ENCODE results near the gene TMPRSS13. TPM values are rescaled to one million over a fixed set of nuclear protein-coding genes. Genes with fewer than 3 reads are reported as not detected.
"Not testable (repeated sequence)": the region's sequence is repeated elsewhere in the genome, so short reads cannot be mapped to it uniquely, and the experiment has no call there.

The TMPRSS13 gene
- polyA plus RNA-seq, 5 donors = 7.9 to 11.7 (median 9.4) TPM

DNA sequence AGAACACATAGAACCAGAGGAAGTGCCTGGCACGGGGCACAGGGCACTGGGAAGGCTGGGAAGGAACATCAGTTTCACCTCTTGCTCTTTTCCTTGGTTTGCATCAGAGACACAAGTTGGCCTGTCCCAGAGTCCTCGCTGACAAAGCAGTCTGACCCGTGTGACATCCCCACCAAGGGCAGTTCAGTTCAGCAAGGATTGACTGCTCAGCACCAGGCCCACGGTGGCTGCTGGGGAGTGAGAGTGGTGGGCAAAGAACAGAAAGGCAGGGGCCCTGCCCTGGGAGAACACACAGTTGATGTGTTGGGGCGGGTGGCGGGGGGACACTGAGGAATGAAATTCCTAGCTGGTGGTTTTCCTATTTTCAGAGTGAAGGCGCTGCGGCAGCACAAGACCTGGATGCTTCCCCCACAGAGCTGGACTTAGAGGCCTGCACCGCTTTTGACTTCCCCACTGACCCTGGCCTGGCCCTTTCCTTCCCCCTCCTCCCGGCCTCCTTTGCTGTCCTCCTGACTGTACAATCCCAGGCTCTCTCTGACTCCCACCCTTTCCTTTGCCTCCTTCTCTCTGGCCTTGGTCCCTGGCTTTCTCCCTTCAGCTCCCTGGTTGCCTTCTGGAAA lies 2.2 kb upstream of the TMPRSS13 start:
- no peak for DNase-seq

DNA sequence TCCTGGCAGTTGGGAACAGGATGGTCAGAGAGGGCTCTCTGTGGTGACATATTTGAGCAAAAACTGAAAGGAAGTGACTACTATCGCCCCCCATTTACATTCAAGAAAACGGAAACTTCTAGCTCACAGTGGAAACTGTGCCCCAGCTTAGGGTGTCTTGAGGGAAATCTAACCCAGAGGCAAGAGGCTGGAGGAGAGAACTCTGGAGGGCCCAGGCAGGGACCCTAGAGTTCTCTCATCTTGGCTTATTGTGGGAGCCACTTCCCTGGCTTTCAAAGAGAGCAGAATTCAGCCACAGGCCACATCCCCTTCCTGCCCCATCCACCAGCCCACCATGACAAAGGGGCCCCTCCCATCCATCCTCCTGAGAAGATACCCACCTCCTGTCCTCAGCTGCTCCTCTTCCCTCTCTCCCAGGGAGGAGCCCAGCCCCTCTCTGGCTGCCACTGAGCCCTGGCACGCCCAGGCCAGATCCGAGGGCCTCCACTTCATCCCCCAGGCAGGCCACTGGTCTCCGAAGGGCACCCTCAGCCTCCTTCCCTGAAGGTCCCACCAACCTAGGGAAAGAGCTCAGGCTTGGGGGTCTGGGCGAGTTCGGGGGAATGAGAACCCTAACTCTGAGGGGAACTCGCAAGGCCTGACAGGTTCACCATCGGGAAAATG lies 1.6 kb upstream of the TMPRSS13 start:
- no peak for DNase-seq

DNA sequence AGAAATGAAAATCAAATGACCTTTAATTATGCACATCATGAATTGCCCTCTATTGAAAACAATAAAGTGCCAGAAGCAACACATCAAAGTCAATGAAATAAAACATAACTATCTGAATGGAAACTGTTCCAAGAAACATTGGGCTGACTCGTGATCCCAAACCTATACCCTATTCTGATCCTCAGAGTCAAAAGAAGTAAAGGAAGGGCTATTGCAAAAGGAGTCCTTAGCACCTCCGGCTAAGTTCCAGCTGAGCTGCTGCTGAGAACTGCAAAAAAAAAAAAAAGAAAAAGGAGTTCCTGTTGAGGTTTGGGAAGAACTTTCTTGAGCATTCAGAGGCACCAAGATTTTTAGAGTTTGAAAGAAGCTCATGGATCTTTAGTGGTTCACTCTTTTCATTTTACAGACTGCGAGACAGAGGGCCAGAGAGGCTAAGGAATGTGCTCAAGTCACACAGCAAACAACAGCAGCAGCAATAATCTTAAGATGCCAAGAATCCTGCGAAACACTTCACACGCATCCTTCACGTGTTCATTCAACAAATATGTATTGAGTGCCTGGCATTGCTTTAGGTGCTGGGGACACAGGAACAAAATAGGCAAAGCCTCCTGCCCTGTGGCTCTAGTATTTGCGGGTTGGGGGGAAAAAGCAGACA lies 841 bp upstream of the TMPRSS13 start:
- DNase-seq = no peak

DNA sequence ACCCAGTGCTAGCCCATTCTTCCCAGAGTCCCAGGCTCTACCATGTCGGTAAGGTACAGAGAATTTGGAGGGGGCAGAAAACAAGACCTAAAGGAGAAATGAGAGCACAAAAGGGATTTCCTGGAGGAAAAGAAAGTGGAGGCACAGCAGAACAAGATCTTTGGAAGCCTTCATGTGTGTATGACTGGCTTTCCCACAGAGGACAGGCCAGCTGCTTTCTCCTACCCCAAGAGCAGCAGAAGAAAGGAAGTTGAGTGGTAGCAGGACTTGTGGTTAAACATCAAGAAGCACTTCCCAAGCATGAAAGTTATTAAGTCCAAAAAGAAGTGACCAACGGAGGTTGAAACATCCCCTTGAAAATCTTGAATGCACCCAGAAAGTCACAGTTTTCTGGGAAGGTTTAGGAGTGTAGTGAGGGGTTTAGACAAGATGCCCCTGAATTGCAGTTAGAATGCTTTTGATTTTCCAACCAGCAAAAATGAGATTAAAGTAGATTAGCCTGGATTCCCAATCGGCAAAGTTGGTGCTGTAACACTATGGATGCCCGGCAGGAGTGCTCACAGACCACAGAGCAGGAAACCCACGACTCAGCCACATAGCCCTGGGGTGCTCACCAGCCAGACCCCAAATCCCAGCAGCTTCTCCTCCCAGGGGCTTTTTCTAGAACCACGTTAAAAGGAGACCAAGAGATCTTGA lies 608 bp downstream of the TMPRSS13 start:
- no peak for DNase-seq

DNA sequence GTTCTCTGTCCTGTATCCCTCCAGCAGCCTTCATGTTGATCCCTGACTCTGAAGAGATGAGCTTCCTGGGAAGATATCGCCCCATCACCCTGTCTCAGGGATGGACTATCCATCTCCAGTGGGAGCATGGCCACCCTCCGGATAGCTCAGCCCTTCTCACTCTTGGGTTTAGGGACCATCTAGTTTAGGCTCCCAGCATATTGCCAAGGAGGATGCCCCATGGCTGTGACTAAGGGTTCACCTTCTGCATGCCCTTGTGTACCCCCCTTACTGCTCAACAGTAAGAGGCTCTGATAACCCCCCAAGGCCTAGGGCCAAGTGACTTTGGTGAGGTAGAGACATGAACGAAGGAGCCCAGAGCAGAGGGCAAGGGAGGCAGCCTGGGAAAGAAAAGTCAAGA lies 1.3 kb downstream of the TMPRSS13 start:
- no peak for DNase-seq

DNA sequence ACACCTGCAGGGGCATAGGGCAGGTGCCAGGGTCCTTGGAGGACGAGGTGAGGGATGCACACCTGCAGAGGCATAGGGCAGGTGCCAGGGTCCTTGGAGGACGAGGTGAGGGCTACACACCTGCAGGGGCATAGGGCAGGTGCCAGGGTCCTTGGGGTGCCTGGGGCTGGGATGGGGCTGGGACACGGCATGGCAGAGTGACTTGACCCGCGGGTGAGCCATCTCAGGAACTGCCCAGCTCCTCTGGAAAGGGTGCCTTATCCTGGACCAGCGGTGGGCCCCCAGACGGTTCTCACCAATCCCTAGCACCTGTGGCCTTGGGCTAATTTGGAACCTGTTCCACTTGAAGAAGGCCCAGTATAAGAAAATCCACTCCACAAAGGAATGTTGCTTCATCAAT lies 3.0 kb downstream of the TMPRSS13 start:
- not testable (repeated sequence) for DNase-seq

DNA sequence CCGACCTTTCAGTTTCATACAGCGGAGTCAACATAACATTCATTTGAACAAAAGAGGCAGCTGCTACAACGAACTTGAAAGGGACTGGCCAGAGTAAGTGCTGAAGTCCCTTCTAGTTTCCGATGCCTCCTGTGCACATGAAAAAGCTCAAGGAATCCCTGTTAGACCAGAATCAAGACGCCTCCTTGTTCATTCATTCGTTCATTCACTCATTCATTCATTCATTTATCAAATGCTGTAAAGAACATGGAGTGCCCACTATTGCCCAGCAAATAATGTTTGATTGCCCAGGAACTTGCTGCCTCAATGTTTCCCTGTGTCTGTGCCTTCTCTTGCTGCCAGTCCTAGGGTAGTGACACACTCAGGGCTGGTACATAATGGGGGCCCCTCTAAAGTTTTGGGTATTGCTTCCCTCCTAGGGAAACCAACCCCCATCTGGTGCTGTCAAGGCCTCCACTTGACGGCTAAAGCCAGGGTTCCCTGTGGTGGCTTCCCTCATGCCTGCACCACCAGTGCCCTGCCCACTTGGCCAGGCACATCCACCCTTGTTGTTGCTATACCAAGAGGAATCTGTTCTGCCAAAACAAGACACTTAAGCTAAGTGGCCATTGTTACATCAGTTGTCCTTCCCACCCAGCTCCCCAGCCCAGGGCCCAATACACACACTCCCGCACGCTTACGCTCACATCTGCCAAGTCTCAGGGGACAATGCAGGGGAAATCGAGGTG lies 3.8 kb downstream of the TMPRSS13 start:
- DNase-seq = no peak

DNA sequence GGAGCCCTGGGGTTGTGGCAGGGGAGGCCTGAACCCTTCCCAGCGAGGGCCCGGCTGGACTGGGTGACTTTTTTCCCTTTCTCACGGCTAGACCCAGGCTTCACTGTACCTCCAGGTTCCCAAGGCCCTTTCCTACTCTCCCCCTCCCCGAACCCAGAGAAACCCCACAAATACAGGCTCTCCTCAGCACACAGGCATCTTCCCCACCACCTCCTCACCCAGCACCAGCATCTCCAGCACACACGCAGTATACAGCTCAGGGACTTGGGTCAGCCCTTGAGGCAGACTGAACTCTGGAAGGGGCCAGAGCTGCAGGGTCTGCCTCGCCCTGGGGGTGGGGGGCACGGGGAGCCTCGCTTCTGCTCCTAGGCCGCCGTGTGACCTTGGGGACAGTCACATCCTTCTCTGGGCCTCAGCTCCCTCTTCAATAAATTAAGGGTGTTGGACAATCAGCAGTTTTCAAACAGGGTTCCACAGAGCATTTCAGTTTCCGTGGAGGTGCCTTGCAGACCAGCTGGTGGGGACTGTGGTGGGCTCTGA lies 4.5 kb downstream of the TMPRSS13 start:
- DNase-seq = no peak

DNA sequence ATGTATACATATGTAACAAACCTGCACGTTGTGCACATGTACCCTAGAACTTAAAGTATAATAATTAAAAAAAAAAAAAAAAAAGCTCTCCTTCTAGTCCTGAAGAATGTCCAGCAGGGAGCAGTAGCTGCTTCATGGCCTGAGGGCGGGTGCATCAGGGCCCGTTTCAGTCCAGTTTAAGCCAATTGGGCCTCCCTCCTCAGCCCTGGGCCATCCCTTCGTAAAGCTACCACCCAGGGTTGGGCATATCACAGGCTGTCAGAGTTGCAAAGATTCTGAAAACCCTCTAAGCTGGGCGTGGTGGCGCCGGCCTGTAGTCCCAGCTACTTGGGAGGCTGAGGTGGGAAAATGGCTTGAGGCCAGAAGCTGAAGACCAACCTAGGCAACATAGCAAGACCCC lies 5.4 kb downstream of the TMPRSS13 start:
- DNase-seq = no peak

DNA sequence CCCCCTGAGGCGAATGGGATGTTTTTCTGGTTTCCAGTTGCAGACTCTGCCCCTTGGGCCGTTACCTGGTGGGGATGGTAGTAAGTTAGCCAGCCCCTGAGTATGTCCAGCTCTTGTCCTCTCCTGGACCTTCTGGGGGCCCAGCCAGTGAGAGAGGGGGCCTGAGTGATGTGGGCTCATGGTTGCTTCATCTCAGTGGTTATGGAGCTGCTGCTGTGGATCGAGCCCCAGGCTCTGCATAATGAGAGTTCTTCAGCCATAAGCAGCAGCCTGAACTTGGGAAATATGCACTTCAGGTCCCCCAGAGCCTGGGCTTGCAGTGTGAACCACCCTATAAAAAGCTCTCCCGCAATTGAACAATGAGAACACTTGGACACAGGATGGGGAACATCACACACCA lies 5.9 kb downstream of the TMPRSS13 start:
- DNase-seq = no peak

DNA sequence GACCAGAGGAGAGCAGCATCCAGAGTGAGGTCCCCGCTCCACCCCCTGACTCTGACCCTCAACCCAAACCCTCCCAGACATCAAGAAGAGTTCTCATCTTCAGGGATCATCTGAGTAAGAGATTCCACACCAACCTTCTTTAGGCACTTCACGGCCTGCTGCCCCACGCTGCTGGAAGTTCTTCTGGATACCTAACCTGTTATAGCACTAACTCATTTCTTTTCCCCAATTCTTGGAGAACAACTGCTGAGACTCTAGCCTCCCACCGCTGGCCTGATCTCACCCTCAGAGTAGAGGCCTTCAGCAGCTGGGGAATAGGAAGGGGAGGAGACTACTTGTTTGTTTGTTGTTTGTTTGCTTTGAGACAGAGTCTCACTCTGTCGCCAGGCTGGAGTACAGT lies 7.3 kb downstream of the TMPRSS13 start:
- no peak for DNase-seq

DNA sequence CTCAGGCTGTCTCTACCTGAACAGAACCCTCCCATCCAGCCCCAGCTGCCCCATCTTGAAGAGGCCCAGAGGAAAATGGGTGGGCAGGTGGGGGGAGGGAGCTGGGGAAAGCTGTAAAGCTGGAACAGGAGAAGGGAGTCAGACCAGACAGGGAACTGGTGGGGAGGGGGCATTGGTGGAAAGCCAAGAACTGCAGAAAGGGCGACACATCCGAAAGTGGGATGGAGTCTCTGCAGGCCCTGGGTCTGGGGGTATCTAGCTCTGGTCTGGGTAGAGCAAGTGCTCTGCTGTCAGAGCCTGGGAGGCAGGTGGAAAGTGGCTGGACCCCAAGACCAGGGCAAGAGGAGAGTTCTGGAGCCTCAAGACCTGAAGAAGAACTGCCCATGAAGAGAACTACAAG lies 7.7 kb downstream of the TMPRSS13 start:
- DNase-seq = no peak

DNA sequence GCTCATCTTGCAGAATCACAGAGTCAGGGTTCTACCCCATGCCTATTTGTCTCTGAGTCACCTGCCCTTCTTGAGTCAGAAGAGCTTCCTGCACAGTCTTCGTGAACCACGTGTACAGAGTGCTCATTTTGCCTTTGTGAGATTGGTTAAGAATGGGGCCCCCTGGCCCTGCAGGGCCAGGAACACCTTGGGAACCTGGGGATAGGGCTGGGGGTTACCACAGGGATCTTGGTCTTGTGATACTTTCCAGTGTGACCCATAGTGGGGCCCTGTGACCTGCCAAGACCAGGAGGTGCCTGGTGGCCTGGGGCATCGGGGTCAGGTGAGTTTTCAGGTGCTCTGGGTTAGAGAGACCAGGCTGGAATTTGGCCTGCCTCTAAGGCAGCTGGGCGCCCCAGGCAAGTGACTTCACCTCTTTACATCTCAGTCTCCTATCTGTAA lies 9.4 kb downstream of the TMPRSS13 start:
- no peak for DNase-seq

DNA sequence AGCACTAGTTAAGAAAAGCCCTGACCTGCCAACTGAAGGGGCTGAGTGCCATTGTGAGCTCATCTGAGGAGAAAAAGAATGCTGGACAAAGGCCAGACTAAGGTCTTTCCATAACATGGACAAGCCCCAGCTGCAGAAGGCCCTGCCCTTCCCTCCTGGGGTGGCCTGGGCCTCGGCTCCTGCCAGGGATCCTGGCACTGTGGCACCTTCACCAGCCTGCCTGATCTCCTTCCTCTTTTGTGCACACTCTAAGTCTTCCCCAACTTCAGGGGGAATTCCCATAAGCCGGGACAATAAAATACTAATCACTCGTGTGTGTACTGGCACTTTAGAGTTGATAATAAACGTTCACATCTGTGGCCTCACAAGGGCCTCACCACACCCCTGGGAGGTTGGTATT lies 9.9 kb downstream of the TMPRSS13 start:
- DNase-seq = no peak

DNA sequence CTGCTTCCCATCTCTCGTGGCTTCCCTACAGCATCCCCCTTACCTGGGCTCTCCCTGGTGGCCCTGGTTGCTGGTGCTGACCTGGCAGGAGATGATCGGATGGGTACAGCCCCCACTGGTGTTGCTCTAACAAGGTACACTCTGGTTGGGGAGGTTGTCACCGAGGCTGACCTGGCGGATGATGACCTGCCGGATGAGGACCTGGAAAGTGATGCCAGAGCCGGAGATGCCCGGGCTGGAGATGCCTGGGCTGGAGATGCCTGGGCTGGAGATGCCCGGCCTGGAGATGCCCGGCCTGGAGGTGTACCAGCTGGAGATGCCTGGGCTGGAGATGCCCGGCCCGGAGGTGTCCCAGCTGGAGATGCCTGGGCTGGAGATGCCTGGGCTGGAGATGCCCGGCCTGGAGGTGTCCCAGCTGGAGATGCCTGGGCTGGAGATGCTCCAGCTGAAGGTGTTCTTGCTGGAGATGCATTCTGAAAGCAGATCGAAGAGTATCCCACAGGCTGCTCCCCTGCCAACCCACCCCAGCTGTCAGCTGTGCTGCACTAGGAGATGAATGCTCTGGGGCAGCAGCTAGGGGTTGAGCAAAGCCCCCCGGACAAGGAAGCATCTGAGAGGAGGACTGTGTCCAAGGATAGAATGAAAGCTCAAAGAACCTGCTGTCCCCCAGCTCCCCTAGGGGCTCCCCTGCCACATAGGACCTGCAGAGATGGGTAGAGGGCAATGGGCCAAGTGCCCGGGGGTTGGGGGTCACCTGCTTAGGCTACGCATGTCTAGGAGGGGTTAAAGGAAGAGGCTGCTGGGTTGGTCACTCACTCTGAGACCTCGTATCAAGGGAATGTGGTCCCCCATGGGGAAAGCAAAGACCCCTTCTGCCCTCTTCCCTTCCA lies 10.6 kb downstream of the TMPRSS13 start:
- no peak for DNase-seq

DNA sequence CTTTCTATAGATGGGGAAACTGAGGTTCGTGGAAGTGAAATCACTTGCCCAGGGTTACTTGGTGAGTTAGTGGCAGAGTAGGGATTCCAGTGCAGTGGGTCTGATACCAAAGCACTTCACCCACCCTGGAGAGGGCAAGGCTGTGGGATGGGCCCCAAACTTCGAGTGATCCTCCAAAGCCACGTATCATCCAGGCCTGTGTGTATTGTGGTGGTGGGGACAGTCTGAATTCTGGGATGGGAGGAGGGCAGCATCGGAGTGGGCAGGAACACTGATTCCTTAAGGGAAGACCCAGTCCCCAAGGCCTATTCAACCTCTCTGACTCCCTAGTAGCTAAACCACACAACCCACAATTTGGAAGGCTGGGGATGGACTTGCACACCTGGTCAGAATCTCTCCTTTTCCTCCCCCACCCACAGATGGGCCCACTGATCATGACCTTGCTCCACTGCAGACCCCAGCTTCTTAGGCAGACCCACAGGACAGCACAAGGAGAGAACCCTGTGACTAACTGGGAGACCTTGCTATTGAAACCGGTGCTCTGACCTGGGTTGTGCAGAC lies 11.5 kb downstream of the TMPRSS13 start:
- no peak for DNase-seq

DNA sequence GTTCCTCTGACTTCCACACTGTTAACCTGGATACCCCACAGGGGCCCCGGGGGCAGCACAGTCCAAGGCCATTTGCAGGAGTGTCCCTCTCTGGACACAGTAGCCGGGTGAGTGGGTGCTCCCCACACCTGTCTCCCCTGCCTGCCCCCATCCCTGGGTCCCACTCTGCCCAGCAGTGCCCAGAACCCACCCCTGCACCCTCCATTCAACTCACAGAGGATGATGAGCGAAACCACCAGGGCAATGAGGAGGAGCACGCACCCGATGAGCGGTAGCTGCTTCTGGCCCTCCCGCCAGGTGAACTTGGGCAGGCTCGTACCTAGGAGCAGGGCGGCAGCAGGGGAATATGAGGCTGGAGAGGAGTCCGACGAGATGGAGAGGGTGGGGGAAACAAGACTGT lies 12.2 kb downstream of the TMPRSS13 start:
- no peak for DNase-seq

DNA sequence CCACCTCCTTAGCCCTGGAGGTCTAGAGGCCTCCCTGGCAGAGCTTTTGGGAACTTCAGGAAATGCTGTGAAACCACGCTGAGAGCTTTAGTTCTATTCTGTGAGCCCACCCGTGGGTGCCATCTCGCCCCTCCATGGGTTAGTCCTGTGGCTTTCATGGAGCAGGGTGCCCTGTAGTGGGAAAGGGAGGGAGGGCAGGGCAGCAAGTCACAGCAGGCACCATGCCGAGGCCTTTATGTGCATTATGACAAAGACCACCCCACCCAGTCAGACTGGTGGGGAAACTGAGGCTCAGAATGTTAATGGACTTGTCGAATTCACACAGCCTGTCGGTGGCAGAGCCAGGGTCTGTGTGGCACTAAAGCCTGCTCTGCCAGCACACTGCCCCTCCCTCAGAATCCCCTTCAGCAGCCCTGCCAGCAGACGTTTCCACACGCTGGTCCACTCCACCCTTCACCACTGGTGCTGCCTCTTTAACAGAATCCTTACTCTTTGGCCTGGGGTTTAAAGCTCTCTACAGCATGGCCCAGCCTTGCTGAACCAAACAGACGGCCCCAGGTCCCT lies 13.4 kb downstream of the TMPRSS13 start:
- no peak for DNase-seq

DNA sequence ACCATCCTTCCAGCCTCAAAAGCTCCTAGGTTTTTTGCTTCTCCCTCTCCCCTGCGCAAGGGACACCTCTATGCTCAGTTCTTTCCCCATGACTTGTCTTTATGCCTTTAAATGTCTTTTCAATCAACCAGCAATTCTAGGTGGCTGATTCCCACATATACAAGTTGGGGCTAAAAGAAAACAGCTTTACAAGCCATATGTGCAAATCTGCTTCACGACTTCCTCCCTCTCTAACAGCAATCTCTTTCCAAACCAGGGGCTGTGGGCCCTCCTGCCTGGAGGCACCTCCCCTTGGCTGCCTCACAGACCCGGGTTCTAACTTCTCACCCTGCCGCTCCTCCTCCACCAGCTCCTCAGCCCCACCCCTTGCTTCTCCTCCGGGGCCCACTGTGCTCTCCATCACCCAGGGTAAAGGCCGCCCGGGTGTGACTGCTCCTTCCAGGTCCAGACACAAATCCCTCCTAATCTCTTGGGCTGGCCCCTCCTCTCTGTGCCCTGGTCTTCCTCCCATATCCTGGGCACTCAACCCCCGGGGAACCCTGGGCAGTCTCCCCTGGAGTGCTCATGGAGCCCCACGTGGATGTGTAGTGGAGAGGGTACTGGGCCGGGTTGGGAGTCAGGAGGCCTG lies 14.1 kb downstream of the TMPRSS13 start:
- DNase-seq = no peak

DNA sequence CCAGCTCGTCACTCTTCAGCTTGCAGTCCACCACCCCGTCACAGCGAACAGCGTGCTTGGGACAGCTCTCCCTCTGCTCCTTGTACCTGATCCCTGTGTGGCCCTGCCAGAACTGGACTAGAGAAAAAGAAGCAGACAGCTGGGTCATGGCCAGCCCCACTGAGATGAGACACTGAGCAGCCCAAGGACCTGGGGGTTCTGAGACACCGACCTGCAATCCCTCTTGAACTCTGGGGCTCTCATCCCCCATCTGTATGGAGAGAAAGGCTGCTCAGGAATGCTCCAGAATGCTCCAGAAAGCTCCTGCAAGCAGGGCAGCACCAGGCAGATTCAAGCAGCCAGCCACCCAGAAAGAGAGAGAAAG lies 14.8 kb downstream of the TMPRSS13 start:
- no peak for DNase-seq

Measured in right lung (tissue), 5 donors.